ENCODE data around the gene RNASE11.
"Not testable (repeated sequence)": the region's sequence is repeated elsewhere in the genome, so short reads cannot be mapped to it uniquely, and the experiment has no call there.

The RNASE11 gene

GRCh38 chr14:20578325-20578724 is 9.5 kb downstream of the RNASE11 start:
- no peak for DNase-seq

GRCh38 chr14:20572382-20572990 is 15.3 kb downstream of the RNASE11 start:
- not testable (repeated sequence) for DNase-seq

DNA sequence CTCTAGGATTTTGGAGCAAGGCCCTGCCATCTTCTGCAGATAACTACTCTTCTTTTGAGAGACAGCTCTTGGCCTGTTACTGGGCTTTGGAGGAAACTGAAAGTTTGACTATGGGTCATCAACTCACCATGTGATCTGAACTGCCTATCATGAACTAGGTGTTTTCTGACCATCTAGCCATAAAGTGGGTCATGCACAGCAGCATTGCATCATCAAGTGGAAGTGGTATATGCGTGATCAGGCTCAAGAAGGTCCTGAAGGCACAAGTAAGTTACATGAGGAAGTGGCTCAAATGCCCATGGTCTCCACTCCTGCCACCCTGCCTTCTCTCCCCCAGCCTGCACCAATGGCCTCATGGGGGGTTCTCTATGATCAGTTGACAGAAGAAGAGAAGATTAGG is 17.1 kb downstream of the RNASE11 start:
- DNase-seq, result not testable (repeated sequence)

DNA sequence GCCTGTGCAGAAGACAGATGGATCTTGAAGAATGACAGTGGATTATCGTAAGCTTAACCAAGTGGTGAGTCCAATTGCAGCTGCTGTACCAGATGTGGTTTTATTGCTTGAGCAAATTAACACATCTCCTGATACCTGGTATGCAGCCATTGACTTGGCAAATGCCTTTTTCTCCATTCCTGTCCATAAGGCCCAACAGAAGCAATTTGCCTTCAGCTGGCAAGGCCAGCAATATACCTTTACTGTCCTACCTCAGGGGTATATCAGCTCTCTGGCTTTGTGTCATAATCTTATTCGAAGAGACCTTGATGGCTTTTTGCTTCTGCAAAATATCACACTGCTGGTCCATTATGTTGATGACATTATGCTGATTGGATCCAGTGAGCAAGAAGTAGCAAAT is 17.9 kb downstream of the RNASE11 start:
- DNase-seq, result not testable (repeated sequence)

DNA sequence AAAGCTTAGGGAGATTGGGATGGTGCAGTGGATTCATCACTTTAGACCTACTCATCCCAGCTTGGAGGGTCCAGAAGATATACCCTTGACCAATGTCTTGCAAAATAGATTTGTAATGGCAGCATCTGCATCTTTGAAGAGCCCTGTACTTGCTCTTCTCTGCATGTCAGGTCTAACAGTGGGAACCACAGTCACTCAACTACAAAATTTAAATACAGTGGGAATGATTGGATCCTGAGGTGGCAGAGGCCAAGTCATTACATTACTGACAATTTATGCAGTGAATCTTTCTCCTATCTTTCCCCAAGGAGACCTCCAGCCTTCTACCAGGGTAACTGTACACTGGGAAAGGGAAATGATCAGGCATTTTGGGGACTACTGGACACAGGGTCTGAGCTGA is 18.7 kb downstream of the RNASE11 start:
- DNase-seq, result no peak

DNA sequence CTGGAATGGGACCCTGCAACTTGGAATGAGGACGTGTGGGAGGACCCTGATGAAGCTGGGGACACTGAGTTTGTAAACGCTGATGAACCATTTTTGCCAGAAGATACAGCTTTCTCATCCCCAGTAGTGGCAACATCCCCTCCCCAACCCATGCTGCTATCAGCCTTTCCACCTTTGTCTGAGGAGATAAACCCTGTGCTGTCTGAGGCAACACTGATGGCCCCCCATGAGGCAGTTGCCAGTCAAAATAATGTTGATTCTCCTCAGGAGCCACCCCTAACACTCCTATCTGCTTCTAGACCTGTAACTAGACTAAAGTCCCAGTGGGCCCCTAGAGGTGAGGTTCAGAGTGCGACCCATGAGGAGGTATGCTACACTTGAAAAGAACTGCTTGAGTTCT is 19.4 kb downstream of the RNASE11 start:
- no peak for DNase-seq

- not testable (repeated sequence) for DNase-seq
Measured at GRCh38 chr14:20567199-20567598, 20.6 kb downstream of the RNASE11 start.

DNA sequence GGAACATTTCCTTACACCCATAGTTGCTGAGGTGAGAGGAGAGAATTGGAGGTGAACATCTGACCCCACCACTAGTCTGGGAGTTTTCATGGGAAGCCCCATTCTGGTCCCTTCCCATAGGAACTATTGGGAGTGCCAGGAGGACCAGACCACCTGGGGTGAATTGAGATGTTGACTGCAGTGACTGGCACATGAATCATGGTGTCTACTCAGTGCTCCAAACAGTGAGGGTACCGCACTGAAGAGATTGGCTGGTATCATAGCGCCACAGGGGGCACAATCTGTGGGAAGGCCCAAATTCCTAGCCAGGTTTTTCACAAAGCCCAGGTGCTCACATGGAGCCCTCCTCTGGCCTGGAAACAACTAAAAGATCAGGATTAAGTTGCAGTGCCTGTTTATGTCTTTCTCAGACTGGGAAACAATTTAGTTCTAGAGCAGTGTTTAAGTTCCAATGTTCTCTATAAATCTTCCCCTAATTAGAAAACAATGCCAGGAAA is 23.3 kb downstream of the RNASE11 start:
- no peak for DNase-seq

GRCh38 chr14:20563971-20564370 is 23.8 kb downstream of the RNASE11 start:
- DNase-seq, result no peak

GRCh38 chr14:20560961-20561360 is 26.8 kb downstream of the RNASE11 start, which contains the start of gene RNASE9:
Gene RNASE9 (minus strand): TSS chr14:20561047.
- DNase-seq, result no peak

DNA sequence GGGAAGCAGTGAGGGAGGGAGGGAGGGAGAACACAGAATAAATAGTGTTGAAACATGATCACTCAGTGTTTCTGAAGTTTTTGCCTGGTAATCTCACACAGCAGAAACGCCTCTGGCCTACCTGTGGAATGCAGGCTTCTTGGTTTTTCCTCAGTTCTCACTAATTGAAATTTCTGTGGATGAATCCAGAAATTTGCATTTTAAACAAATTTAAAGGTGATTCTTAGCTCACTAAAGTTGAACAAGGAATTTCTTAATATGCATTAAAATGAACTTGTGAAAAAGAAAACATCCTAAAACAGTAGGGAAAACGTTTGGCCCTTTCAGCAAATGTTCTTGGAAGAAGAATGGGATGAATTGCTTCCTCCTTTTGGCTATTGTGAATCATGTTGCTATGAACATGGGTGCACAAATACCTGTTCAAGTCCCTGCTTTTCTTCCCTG is 28.3 kb downstream of the RNASE11 start:
- no peak for DNase-seq

- DNase-seq, result no peak
Measured at GRCh38 chr14:20557212-20557542, 30.6 kb downstream of the RNASE11 start.

DNA sequence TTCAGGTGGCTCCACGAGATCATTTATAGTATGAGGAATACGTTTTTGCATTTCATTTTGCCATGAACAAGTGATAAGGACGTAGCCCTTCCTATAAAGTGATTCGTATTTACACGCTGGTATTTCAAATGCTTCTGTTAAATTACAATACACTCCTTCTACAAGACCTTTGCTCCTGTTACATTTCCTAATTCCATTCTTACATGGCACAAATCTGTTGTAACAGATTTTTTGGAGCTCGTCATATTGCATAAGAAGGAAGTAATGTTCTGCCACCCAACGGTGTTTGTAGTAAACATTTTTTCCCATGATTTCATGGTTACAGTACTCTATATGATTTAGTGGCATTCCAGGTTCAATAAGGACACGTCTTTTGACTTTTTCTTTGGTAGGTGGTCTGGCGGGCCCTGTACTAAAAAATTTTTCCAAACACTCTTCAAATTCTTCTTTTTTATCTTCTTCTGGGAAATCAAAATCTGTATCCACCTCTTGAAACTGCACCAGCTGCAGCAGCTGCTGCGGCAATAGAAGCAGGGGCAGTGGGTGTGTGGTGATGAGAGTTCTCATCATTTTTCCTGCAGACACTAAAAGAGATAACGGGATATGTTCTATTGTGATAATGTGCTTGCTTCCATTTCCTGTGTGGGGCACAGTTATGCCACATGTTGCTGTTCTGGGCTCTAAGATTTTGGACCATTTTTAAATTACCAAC is 31.1 kb downstream of the RNASE11 start:
- no peak for DNase-seq

DNA sequence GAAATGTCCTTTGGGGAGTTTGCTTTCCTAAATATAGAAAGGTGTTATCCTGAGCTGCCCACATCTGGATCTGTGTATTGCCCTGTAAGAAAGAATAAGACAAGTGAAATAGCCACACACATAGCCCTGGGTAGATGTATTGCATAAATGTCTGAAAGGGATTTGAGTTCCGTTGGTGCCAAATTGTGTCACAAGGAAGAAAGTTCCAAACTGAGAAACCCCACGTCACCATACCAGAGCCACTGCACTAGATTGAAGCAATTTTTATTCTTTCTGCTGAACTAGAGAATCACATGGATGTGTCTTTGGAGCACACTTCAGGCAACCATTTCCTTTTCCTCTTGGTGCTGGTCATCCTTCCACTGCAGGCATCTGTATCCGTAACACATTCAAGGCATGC is 32.0 kb downstream of the RNASE11 start:
- no peak for DNase-seq

- no peak for DNase-seq
Measured at GRCh38 chr14:20553024-20553423, 34.8 kb downstream of the RNASE11 start.

- DNase-seq, result no peak
Measured at GRCh38 chr14:20551606-20552005, 36.2 kb downstream of the RNASE11 start.

GRCh38 chr14:20550926-20551325 is 36.9 kb downstream of the RNASE11 start:
- DNase-seq, result no peak

- DNase-seq, result no peak
Measured at GRCh38 chr14:20548414-20549158, 39.2 kb downstream of the RNASE11 start.

- no peak for DNase-seq
Measured at GRCh38 chr14:20546877-20547276, 40.9 kb downstream of the RNASE11 start.

DNA sequence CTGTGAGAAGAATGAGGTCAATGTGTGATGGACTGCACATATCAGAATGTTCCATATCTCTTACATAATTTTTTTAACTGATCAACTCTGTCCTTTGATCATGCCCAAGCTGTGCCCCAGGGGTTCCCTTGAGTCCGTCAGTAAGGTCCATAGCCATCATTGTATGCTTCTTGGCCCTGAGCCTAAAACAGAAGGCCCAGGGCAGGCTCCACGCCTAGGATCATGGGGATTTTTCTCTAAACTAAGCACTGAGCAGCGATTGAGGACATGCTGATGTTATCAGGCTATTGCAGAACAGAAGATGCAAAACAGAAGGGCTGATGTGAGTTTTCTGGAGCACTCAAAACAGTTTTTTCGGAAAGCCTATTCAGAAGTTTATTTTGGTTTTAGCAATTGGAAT is 47.9 kb downstream of the RNASE11 start:
- DNase-seq, result no peak
